Endothelial cell of umbilical vein (primary cell): ENCODE results near the gene CTRB2. TPM values are rescaled to one million over a fixed set of nuclear protein-coding genes. Genes with fewer than 3 reads are reported as not detected.
A peak's percentile ranks its signal among the peaks of the same experiment; 100 is the strongest.

Experiments used
- BruUV-seq: library from RNA; stranded (reverse); fragments of 400-500 nt; replicated peaks from 2 replicates; lab custom pipeline; 2021; lab: Mats Ljungman, UMichigan
- CTCF ChIA-PET: fragments of 300-600, 350-600 bp; sonication (Branson Sonifier 250); formaldehyde crosslinking; loops from one replicate; lab custom pipeline; 2021; ENCODE audit warnings: antibody characterized with exemption, inconsistent platforms; lab: Charles Lee
- POLR2A ChIA-PET: fragments of 300-600, 350-600 bp; sonication (Branson Sonifier 250); formaldehyde crosslinking; loops from one replicate; lab custom pipeline; 2021; ENCODE audit warnings: antibody characterized with exemption, inconsistent platforms; lab: Charles Lee
- DNase-seq: peaks from one replicate; pipeline ENCODE4 v3.0.0-alpha.2; 2011; ENCODE audit warnings: low read depth, low spot score
- FAIRE-seq: peaks from 2 replicates; lab custom pipeline; 2011; peaks lifted over from hg19 to GRCh38; lab: Jason Lieb, UNC
- H2AFZ ChIP-seq: 2 replicates; pipeline ENCODE4 v1.6.0; 2012; ENCODE audit warnings: low read depth, low read length, control low read depth, inconsistent platforms
- H3K27ac ChIP-seq: 2 replicates; pipeline ENCODE4 v1.5.1; 2011; ENCODE audit warnings: low read depth, mild to moderate bottlenecking, control low read depth, low read length, moderate library complexity; ENCODE audit not compliant: insufficient read depth
- H3K27me3 ChIP-seq, 2 experiments: 2 replicates each; pipeline versions ENCODE4 v1.6.0 to v1.6.1; 2011; ENCODE audit warnings: low read length in 2 of 2, mixed read lengths in 1 of 2; ENCODE audit not compliant: control insufficient read depth in 2 of 2, insufficient read depth in 2 of 2
- H3K36me3 ChIP-seq, 2 experiments: 2 replicates in 1 of 2; 3 replicates in 1 of 2; pipeline ENCODE4 v1.5.1; 2011; ENCODE audit warnings: low read length in 2 of 2, mild to moderate bottlenecking in 1 of 2, moderate library complexity in 1 of 2; ENCODE audit not compliant: control insufficient read depth in 2 of 2, insufficient read depth in 2 of 2; ENCODE audit errors: extremely low read depth in 1 of 2
- H3K4me1 ChIP-seq: 3 replicates; pipeline ENCODE4 v1.5.1; 2011; ENCODE audit warnings: mild to moderate bottlenecking, low read length; ENCODE audit not compliant: control insufficient read depth, insufficient read depth; ENCODE audit errors: extremely low read depth
- H3K4me2 ChIP-seq: 2 replicates; pipeline ENCODE4 v1.6.1; 2011; ENCODE audit warnings: low read length, control low read depth, mixed read lengths; ENCODE audit not compliant: insufficient read depth
- H3K4me3 ChIP-seq, 3 experiments: fragments of 200-600 bp in 1 of 3; sonication (generic), shearing (Covaris generic) in 1 of 3; replicated peaks in 1 of 3; 2 replicates each; pipeline ENCODE4 v1.5.1; 2011 to 2016; ENCODE audit warnings: control low read depth in 3 of 3, low read length in 3 of 3, mild to moderate bottlenecking in 2 of 3, inconsistent platforms in 1 of 3, low read depth in 1 of 3, moderate library complexity in 1 of 3; ENCODE audit not compliant: insufficient read depth in 1 of 3
- H3K79me2 ChIP-seq: 2 replicates; pipeline ENCODE4 v1.6.0; 2012; ENCODE audit warnings: low read length, inconsistent platforms; ENCODE audit not compliant: control insufficient read depth, insufficient read depth
- H3K9ac ChIP-seq: replicated peaks from 2 replicates; pipeline ENCODE3; 2011; ENCODE audit warnings: low read length, control low read depth; ENCODE audit not compliant: insufficient read depth; ENCODE audit errors: extremely low read depth
- H3K9me1 ChIP-seq: replicated peaks from 3 replicates; pipeline ENCODE4 v1.6.0; 2011; ENCODE audit warnings: mild to moderate bottlenecking, low read length; ENCODE audit not compliant: control insufficient read depth, insufficient read depth; ENCODE audit errors: extremely low read depth
- H3K9me3 ChIP-seq: replicated peaks from 2 replicates; pipeline ENCODE4 v1.5.1; 2012; ENCODE audit warnings: low read length, inconsistent platforms; ENCODE audit not compliant: control insufficient read depth, insufficient read depth
- H4K20me1 ChIP-seq: replicated peaks from 2 replicates; pipeline ENCODE3; 2011; ENCODE audit warnings: mild to moderate bottlenecking, low read length; ENCODE audit not compliant: control insufficient read depth, insufficient read depth; ENCODE audit errors: extremely low read depth
- CTCF ChIP-seq, 2 donors: IDR thresholded peaks; 1 replicate in 1 of 2; 2 replicates in 1 of 2; pipeline ENCODE4 v1.5.1; 2011; ENCODE audit warnings: low read length in 2 of 2, mild to moderate bottlenecking in 2 of 2, moderate library complexity in 2 of 2, control low read depth in 1 of 2, inconsistent platforms in 1 of 2, low read depth in 1 of 2; ENCODE audit not compliant: insufficient read depth in 1 of 2; ENCODE audit errors: extremely low read depth in 1 of 2
- EZH2 ChIP-seq: IDR thresholded peaks from 2 replicates; pipeline ENCODE4 v1.6.1; 2012; ENCODE audit warnings: borderline replicate concordance, low read depth, mild to moderate bottlenecking, moderate library complexity, low read length, inconsistent platforms; ENCODE audit not compliant: severe bottlenecking
- FOS ChIP-seq: IDR thresholded peaks from 2 replicates; pipeline ENCODE4 v1.6.1; 2011; ENCODE audit warnings: mild to moderate bottlenecking, low read length, moderate library complexity, borderline replicate concordance; ENCODE audit not compliant: insufficient read depth
- GATA2 ChIP-seq: IDR thresholded peaks from 2 replicates; pipeline ENCODE4 v1.7.0; 2011; ENCODE audit warnings: low read depth, mild to moderate bottlenecking, moderate library complexity, mixed read lengths, low read length; ENCODE audit not compliant: insufficient read length, insufficient read depth
- JUN ChIP-seq: IDR thresholded peaks from 2 replicates; pipeline ENCODE4 v1.6.1; 2011; ENCODE audit warnings: borderline replicate concordance, low read depth; ENCODE audit not compliant: insufficient read length, insufficient read depth
- MAX ChIP-seq: IDR thresholded peaks from 2 replicates; pipeline ENCODE4 v1.6.1; 2011; ENCODE audit not compliant: insufficient read depth, insufficient read length
- MYC ChIP-seq: IDR thresholded peaks from one replicate; pipeline ENCODE4 v1.6.1; 2011; ENCODE audit warnings: mild to moderate bottlenecking, low read depth, low read length
- POLR2A ChIP-seq: IDR thresholded peaks from 2 replicates; pipeline ENCODE4 v1.6.1; 2012; ENCODE audit warnings: low read depth, mild to moderate bottlenecking, control low read depth, low read length
- POLR2AphosphoS5 ChIP-seq: IDR thresholded peaks from 2 replicates; pipeline ENCODE4 v1.6.1; 2012; ENCODE audit warnings: low read depth, mild to moderate bottlenecking, control low read depth, low read length, moderate library complexity; ENCODE audit not compliant: insufficient read depth
- dilution Hi-C: fragments of 300-500 bp; cut with MboI; formaldehyde crosslinking; loops from one replicate; pipeline ENCODE4 v1.15.0; 2019; ENCODE audit warnings: low sequenced_read_pairs; ENCODE audit not compliant: extremely low pct_ligation_motif_present
- intact Hi-C: fragments of 100-400 bp; cut with micrococcal nuclease; formaldehyde crosslinking; loops from one replicate; pipeline ENCODE4 v1.10.0; 2022
- polyA plus RNA-seq, 4 experiments: library from polyadenylated mRNA; depleted of rRNA in 3 of 4; stranded (reverse) in 3 of 4; unstranded in 1 of 4; fragments of >200 nt; gene quantifications; 2 replicates each; pipeline versions ENCODE4 v1.2.1 to v1.2.3, GENCODE V29; 2011 to 2012; ENCODE audit warnings: missing spikeins in 1 of 4
- total RNA-seq: library from RNA; stranded (reverse); gene quantifications from 2 replicates; pipeline ENCODE4 v1.2.3, GENCODE V29; 2021

CTRB2 gene
- total and polyA plus RNA-seq, 2 donors (not counting 3 experiments of a cell fraction or from before 2014, with no cell fraction given), result not detected

- H3K9ac ChIP-seq, result peak overlapping the region; percentile 87
- BruUV-seq, result no TSS peak
- no peak overlapping the region for H2AFZ ChIP-seq
- DNase-seq (no peak), FAIRE-seq (no peak)
- H3K9me1 ChIP-seq, result no peaks in the 10 kb centered on the region
- ChIA-PET POLR2A (no interaction called here), CTCF (interaction anchor here (1.1 to 3.0 kb wide), 7 partner anchors 10 to 160 kb away, joined by 3 to 32 read pairs (median 5); no protein-coding TSS in a partner anchor)
- H3K27me3 ChIP-seq, result no peaks in the 10 kb centered on the region
- H3K36me3 ChIP-seq, result peaks cover 4 to 41% of the 10 kb centered on the region in 2 experiments
- intact Hi-C loops (loop anchor here (1.0 to 2.0 kb wide), 3 partner anchors 37 to 159 kb away; no protein-coding TSS in a partner anchor), dilution Hi-C loops (no loop called here)
- no peak for TF ChIP-seq MAX
- TF ChIP-seq MYC, result no peak
- TF ChIP-seq CTCF (IDR thresholded peaks at IDR 0.05; ENCODE audit: extremely low read depth in 1 of 2, insufficient read depth in 1 of 2, low read depth in 1 of 2, low read length in 2 of 2), result no peak
- TF ChIP-seq GATA2, result no peak
- TF ChIP-seq POLR2A, result no peak
- TF ChIP-seq POLR2AphosphoS5, result no peak
- no peak for TF ChIP-seq EZH2
- TF ChIP-seq FOS, result no peak
- TF ChIP-seq JUN, result no peak
- no peaks in the 10 kb centered on the region for H4K20me1 ChIP-seq
- no peak overlapping the region for H3K4me3 ChIP-seq
- H3K4me1 ChIP-seq, result peaks cover 60% of the 10 kb centered on the region
- H3K79me2 ChIP-seq, result peaks cover 96% of the 10 kb centered on the region
- H3K27ac ChIP-seq, result peak overlapping the region; percentile 92
- H3K9me3 ChIP-seq, result no peaks in the 10 kb centered on the region
- no peak overlapping the region for H3K4me2 ChIP-seq
These were observed 36.8 kb upstream of the CTRB2 start for GRCh38 chr16:75243667-75244224.
